CD14-positive monocyte (primary cell): ENCODE data around the gene DPH7. TPM values are rescaled to one million over a fixed set of nuclear protein-coding genes. Genes with fewer than 3 reads are reported as not detected.

Experiments used
- DNase-seq, 3 donors: peaks; one replicate each; pipeline ENCODE4 v3.0.0-alpha.2; 2011 to 2022
- H2AFZ ChIP-seq: 2 replicates; pipeline ENCODE4 v1.6.0; 2012; ENCODE audit warnings: mild to moderate bottlenecking, low read depth, low read length, inconsistent platforms; ENCODE audit not compliant: insufficient read depth, poor library complexity, severe bottlenecking
- H3K27ac ChIP-seq, 2 donors: 1 replicate in 1 of 2; 2 replicates in 1 of 2; pipeline ENCODE4 v1.5.1; 2012 to 2013; ENCODE audit warnings: low read length in 2 of 2, control low read depth in 1 of 2, inconsistent platforms in 1 of 2, low read depth in 1 of 2, mild to moderate bottlenecking in 1 of 2
- H3K27me3 ChIP-seq, 2 donors: one replicate each; pipeline versions ENCODE4 v1.6.0 to v1.6.1; 2011 to 2013; ENCODE audit warnings: low read length in 2 of 2; ENCODE audit not compliant: control insufficient read depth in 2 of 2, insufficient read depth in 2 of 2
- H3K36me3 ChIP-seq, 2 donors: replicated peaks in 1 of 2; 1 replicate in 1 of 2; 2 replicates in 1 of 2; pipeline versions ENCODE4 v1.5.1 to v1.6.1; 2012 to 2013; ENCODE audit warnings: low read length in 2 of 2, control low read depth in 1 of 2, inconsistent platforms in 1 of 2, mild to moderate bottlenecking in 1 of 2; ENCODE audit not compliant: insufficient read depth in 2 of 2, control insufficient read depth in 1 of 2
- H3K4me1 ChIP-seq, 2 donors: 1 replicate in 1 of 2; 2 replicates in 1 of 2; pipeline versions ENCODE4 v1.5.1 to v1.6.1; 2012 to 2013; ENCODE audit warnings: low read length in 2 of 2, control low read depth in 1 of 2, inconsistent platforms in 1 of 2, mild to moderate bottlenecking in 1 of 2, moderate library complexity in 1 of 2; ENCODE audit not compliant: insufficient read depth in 2 of 2, control insufficient read depth in 1 of 2
- H3K4me2 ChIP-seq: replicated peaks from 2 replicates; pipeline ENCODE3; 2012; ENCODE audit warnings: low read length, moderate library complexity, mild to moderate bottlenecking; ENCODE audit not compliant: poor library complexity, severe bottlenecking; ENCODE audit errors: extremely low read depth
- H3K4me3 ChIP-seq, 3 experiments: fragments of 200-600 bp in 1 of 3; sonication (generic) in 1 of 3; replicated peaks in 1 of 3; 1 replicate in 2 of 3; 2 replicates in 1 of 3; pipeline ENCODE4 v1.5.1; 2011 to 2013; ENCODE audit warnings: low read length in 3 of 3, mild to moderate bottlenecking in 3 of 3, control low read depth in 2 of 3, low read depth in 2 of 3, inconsistent platforms in 1 of 3, moderate library complexity in 1 of 3
- H3K79me2 ChIP-seq: 2 replicates; pipeline ENCODE4 v1.6.0; 2012; ENCODE audit warnings: mild to moderate bottlenecking, control low read depth, inconsistent platforms, low read length, moderate library complexity; ENCODE audit not compliant: insufficient read depth
- H3K9ac ChIP-seq: 2 replicates; pipeline ENCODE4 v1.6.0; 2017; ENCODE audit warnings: low read length, mild to moderate bottlenecking; ENCODE audit not compliant: insufficient read depth, poor library complexity, severe bottlenecking
- H3K9me3 ChIP-seq, 2 donors: replicated peaks in 1 of 2; 1 replicate in 1 of 2; 2 replicates in 1 of 2; pipeline versions ENCODE4 v1.5.1 to v1.6.1; 2012 to 2013; ENCODE audit warnings: low read length in 2 of 2, control low read depth in 1 of 2; ENCODE audit not compliant: control insufficient read depth in 1 of 2, insufficient read depth in 1 of 2
- H4K20me1 ChIP-seq: 2 replicates; pipeline ENCODE4 v1.6.0; 2012; ENCODE audit warnings: mild to moderate bottlenecking, low read length, control low read depth, moderate library complexity; ENCODE audit not compliant: insufficient read depth
- H3K27ac Mint-ChIP-seq, 7 donors: one replicate each; pipeline ENCODE4 v1.8.0; 2020; ENCODE audit warnings: mild to moderate bottlenecking in 7 of 7, mixed read lengths in 7 of 7, moderate library complexity in 6 of 7, inconsistent platforms in 2 of 7
- H3K27me3 Mint-ChIP-seq, 3 donors: one replicate each; pipeline ENCODE4 v1.8.0; 2021 to 2022; ENCODE audit warnings: low read depth in 3 of 3, mild to moderate bottlenecking in 3 of 3, mixed read lengths in 3 of 3, moderate library complexity in 3 of 3, inconsistent platforms in 1 of 3
- H3K36me3 Mint-ChIP-seq, 2 donors: one replicate each; pipeline ENCODE4 v1.8.0; 2020; ENCODE audit warnings: mixed read lengths in 2 of 2, inconsistent platforms in 1 of 2, mild to moderate bottlenecking in 1 of 2
- H3K4me1 Mint-ChIP-seq: one replicate; pipeline ENCODE4 v1.8.0; 2020; ENCODE audit warnings: mild to moderate bottlenecking, mixed read lengths
- H3K4me3 Mint-ChIP-seq, 2 donors: one replicate each; pipeline ENCODE4 v1.8.0; 2020; ENCODE audit warnings: mild to moderate bottlenecking in 2 of 2, mixed read lengths in 2 of 2, moderate library complexity in 1 of 2
- H3K9me3 Mint-ChIP-seq, 7 donors: one replicate each; pipeline ENCODE4 v1.8.0; 2020 to 2022; ENCODE audit warnings: mixed read lengths in 7 of 7, mild to moderate bottlenecking in 6 of 7, moderate library complexity in 6 of 7, inconsistent platforms in 2 of 7
- CTCF ChIP-seq: fragments of 200-600 bp; IDR thresholded peaks from one replicate; pipeline ENCODE4 v1.8.0; 2022; ENCODE audit warnings: antibody characterized with exemption, mild to moderate bottlenecking
- WGBS: methylation state at CpG from one replicate; pipeline ENCODE4 v1.1.5; 2013; ENCODE audit warnings: missing lambda C conversion rate; ENCODE audit not compliant: insufficient coverage; 5-methylcytosine and 5-hydroxymethylcytosine counted together
- intact Hi-C, 2 donors: fragments of 100-400 bp; cut with micrococcal nuclease; formaldehyde crosslinking; loops; one replicate each; pipeline versions ENCODE4 v1.15.0 to v1.15.1; 2023
- polyA plus RNA-seq, 3 donors: library from polyadenylated mRNA; depleted of rRNA in 1 of 3; unstranded in 2 of 3; stranded (reverse) in 1 of 3; fragments of 300-500 nt in 2 of 3; fragments of >200 nt in 1 of 3; fragmentation: Illumina TruSeq in 2 of 3; gene quantifications; 1 replicate in 2 of 3; 2 replicates in 1 of 3; pipeline ENCODE4 v1.2.3, GENCODE V29; 2012 to 2021

Gene DPH7
- polyA plus RNA-seq, 3 donors, result 13.1 to 45.6 (median 14.2) TPM

- no peaks in the 10 kb centered on the region for H3K36me3 ChIP-seq
- Mint-ChIP-seq H3K36me3 (no peaks in the 10 kb centered on the region), H3K27ac (no peak overlapping the region), H3K9me3 (peaks cover 0 to 6% (median 0%) of the 10 kb centered on the region in 7 donors), H3K4me1 (peaks cover 5% of the 10 kb centered on the region), H3K4me3 (no peak overlapping the region), H3K27me3 (peaks cover 0 to 3% (median 2%) of the 10 kb centered on the region in 3 donors)
- no peak overlapping the region for H2AFZ ChIP-seq
- no peak overlapping the region for H3K27ac ChIP-seq
- intact Hi-C loops, result no loop called here
- no peaks in the 10 kb centered on the region for H4K20me1 ChIP-seq
- H3K4me2 ChIP-seq, result no peak overlapping the region
- no peaks in the 10 kb centered on the region for H3K79me2 ChIP-seq
- no peak overlapping the region for H3K4me3 ChIP-seq
- WGBS, result over 99% methylated on average over 8 of the region's 10 CpGs
- no peaks in the 10 kb centered on the region for H3K9me3 ChIP-seq
- H3K27me3 ChIP-seq, result no peaks in the 10 kb centered on the region
- TF ChIP-seq CTCF, result no peak
- DNase-seq, result no peak
- H3K9ac ChIP-seq, result no peak overlapping the region
- H3K4me1 ChIP-seq, result peaks cover 6 to 7% of the 10 kb centered on the region in 2 donors
Observed at GRCh38 chr9:137545123-137545522, 33.6 kb downstream of the DPH7 start.

- Mint-ChIP-seq H3K4me3 (no peak overlapping the region), H3K4me1 (no peaks in the 10 kb centered on the region), H3K27ac (no peak overlapping the region), H3K36me3 (no peaks in the 10 kb centered on the region), H3K9me3 (peaks cover 0 to 6% (median 0%) of the 10 kb centered on the region in 7 donors), H3K27me3 (peaks cover 0 to 3% (median 2%) of the 10 kb centered on the region in 3 donors)
- no peaks in the 10 kb centered on the region for H3K27me3 ChIP-seq
- H3K4me1 ChIP-seq, result no peaks in the 10 kb centered on the region
- no peaks in the 10 kb centered on the region for H4K20me1 ChIP-seq
- H3K36me3 ChIP-seq, result no peaks in the 10 kb centered on the region
- H3K9ac ChIP-seq, result no peak overlapping the region
- no peak overlapping the region for H3K4me2 ChIP-seq
- intact Hi-C loops, result no loop called here
- H2AFZ ChIP-seq, result no peak overlapping the region
- H3K27ac ChIP-seq, result no peak overlapping the region
- no peak for TF ChIP-seq CTCF
- DNase-seq, result no peak
- 91% methylated on average over 10 of the region's 12 CpGs for WGBS
- H3K9me3 ChIP-seq, result no peaks in the 10 kb centered on the region
- no peaks in the 10 kb centered on the region for H3K79me2 ChIP-seq
- H3K4me3 ChIP-seq, result no peak overlapping the region
Observed at GRCh38 chr9:137544176-137544760, 34.5 kb downstream of the DPH7 start.
